NCI-H2081 treated with DMSO at 0.1 percent for 48 hours (cell line): ENCODE data around the gene CACNA1B.
"Not testable (repeated sequence)": the region's sequence is repeated elsewhere in the genome, so short reads cannot be mapped to it uniquely, and the experiment has no call there.

Source experiments
- DNase-seq: peaks from one replicate; lab custom pipeline; 2025; lab: John Stamatoyannopoulos, UW

CACNA1B gene

GRCh38 chr9:137866226-137867141 lies 11.1 kb upstream of the CACNA1B start:
- DNase-seq: no peak

GRCh38 chr9:137870432-137870831 lies 7.2 kb upstream of the CACNA1B start:
- DNase-seq: no peak

- DNase-seq: no peak
Measured at GRCh38 chr9:137872296-137872695, 5.3 kb upstream of the CACNA1B start.

- no peak for DNase-seq
Measured at GRCh38 chr9:137873408-137873807, 4.2 kb upstream of the CACNA1B start.

GRCh38 chr9:137873858-137874362 lies 3.7 kb upstream of the CACNA1B start:
- DNase-seq: no peak

- no peak for DNase-seq
Measured at GRCh38 chr9:137875354-137875753, 2.2 kb upstream of the CACNA1B start.

GRCh38 chr9:137875846-137876245 lies 1.7 kb upstream of the CACNA1B start:
- DNase-seq: no peak

- no peak for DNase-seq
Measured at GRCh38 chr9:137876269-137876668, 1.3 kb upstream of the CACNA1B start.

GRCh38 chr9:137876781-137877386 lies 698 bp upstream of the CACNA1B start:
- DNase-seq: no peak

GRCh38 chr9:137878146-137878941 lies 762 bp downstream of the CACNA1B start:
- no peak for DNase-seq

GRCh38 chr9:137879052-137879451 lies 1.5 kb downstream of the CACNA1B start:
- DNase-seq: no peak

- no peak for DNase-seq
Measured at GRCh38 chr9:137879566-137880150, 2.1 kb downstream of the CACNA1B start.

GRCh38 chr9:137880160-137880975 lies 2.8 kb downstream of the CACNA1B start:
- no peak for DNase-seq

GRCh38 chr9:137880976-137881530 lies 3.5 kb downstream of the CACNA1B start:
- DNase-seq: no peak

GRCh38 chr9:137881591-137882505 lies 4.3 kb downstream of the CACNA1B start:
- no peak for DNase-seq

- no peak for DNase-seq
Measured at GRCh38 chr9:137882506-137882821, 4.9 kb downstream of the CACNA1B start.

GRCh38 chr9:137883977-137884376 lies 6.4 kb downstream of the CACNA1B start:
- not testable (repeated sequence) for DNase-seq

- not testable (repeated sequence) for DNase-seq
Measured at GRCh38 chr9:137884547-137884946, 7.0 kb downstream of the CACNA1B start.

GRCh38 chr9:137885121-137885520 lies 7.5 kb downstream of the CACNA1B start:
- not testable (repeated sequence) for DNase-seq

- not testable (repeated sequence) for DNase-seq
Measured at GRCh38 chr9:137888621-137889020, 11.0 kb downstream of the CACNA1B start.
